ENCODE results near the gene HOXA11. TPM values are rescaled to one million over a fixed set of nuclear protein-coding genes. Genes with fewer than 3 reads are reported as not detected.

HOXA11 gene
- total RNA-seq, 3 donors from 2014 or later (not counting 1 experiment from before 2014, with no cell fraction given) = not detected

DNA sequence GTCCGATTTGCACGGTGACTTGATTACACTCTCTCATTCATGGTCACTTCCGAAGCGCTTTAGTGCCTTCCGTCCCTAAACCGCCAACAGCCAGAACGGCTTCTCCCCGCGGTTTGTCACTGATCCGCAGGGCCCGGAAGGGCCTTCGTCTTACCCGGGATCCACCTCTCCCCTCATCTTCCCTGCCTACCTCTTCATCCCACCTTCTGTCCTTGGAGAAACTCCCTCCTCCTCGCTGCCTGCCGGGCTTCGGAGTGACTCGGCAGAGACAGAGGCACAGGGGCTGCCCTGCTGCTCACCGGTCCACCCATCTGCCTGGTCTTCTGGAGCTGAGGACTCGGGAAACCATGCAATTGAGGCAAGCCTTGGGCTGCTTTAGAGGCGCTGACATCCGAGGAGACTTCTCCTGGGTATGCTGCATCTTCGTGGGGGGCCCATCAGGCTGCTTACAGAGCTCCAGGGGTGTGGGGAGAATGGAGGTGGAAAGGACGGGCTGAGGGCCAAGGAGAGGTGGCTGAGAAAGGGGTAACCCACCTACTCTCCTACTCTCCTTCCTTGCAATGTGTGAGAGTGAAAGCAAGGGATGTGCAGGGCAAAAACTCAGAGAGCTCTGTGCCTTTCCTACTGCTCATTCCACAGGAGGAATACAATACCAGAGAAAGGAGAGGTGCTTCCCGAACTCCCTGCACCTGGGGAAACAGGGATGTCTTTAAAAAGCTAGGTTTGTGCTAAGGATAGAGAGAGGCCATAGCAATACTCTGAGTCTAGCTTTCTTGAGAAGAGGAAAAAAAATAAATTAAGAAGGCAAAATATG lies 1.0 kb upstream of the HOXA11 start:
- DNase-seq = peak; percentile 15 to 25
- WGBS (ENCODE audit: insufficient coverage) = 9% methylated on average over 23 of the region's 24 CpGs
- intact Hi-C loops (cut with micrococcal nuclease) = loop anchor here (2.0 to 5.0 kb wide), 3 partner anchors 13 to 34 kb away; partner anchors contain the start of genes HOXA3 and HOXA9

DNA sequence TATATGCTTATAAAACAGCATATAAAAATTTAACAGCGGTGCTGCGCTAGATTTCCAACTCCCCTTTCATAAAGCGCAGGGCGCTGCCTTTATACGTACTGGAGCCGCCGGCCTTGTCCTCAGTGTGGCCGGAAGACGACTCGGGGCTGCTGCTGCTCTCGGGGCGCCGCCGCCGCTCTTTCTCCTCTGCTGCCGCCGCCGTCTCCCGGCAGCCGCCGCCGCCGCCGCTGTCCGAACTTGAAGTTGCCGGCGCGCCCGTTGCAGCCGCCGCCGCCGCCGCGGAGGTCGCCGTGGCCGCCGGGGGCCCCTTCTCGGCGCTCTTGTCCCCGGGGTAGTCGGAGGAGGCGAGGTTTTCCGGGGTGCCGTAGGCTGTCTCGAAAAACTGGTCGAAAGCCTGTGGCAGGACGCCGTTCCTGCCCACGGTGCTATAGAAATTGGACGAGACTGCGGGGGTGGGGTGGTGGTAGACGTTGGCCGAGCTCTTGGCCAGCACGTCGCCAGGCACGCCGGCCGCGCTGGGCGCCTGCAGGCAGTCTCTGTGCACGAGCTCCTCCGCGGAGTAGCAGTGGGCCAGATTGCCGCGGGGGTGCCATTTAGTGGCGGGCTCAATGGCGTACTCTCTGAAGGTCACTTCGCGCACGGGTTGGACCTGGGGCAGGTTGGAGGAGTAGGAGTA lies 557 bp downstream of the HOXA11 start:
- peaks cover 89% of the 10 kb centered on the region for H3K27me3 ChIP-seq (ENCODE audit: control insufficient read depth, insufficient read depth, low read length)
- peaks cover 61% of the 10 kb centered on the region for H3K4me1 ChIP-seq (ENCODE audit: control insufficient read depth, insufficient read depth, low read length)
- peak; percentile 46 to 57 (median 46) for ATAC-seq
- peak; percentile 29 to 55 for DNase-seq
- Mint-ChIP-seq H3K27me3 (ENCODE audit: low read depth in 2 of 2) (peaks cover 73 to 80% of the 10 kb centered on the region in 2 donors), H3K9me3 (no peaks in the 10 kb centered on the region), H3K4me3 (peak overlapping the region; percentile 81), H3K27ac (peak overlapping the region; percentile 31 to 58), H3K4me1 (peaks cover 44 to 55% of the 10 kb centered on the region in 2 donors), H3K36me3 (peaks cover 6% of the 10 kb centered on the region)
- no peaks in the 10 kb centered on the region for H3K9me3 ChIP-seq (ENCODE audit: control insufficient read depth, insufficient read depth, low read length)
- 2% methylated on average over 72 of the region's 72 CpGs for WGBS (ENCODE audit: insufficient coverage)
- H3K27ac ChIP-seq (ENCODE audit: low read length) = no peak overlapping the region
- intact Hi-C loops (cut with micrococcal nuclease) = loop anchor here (2.0 to 5.0 kb wide), 2 partner anchors 20 to 32 kb away; partner anchors contain the start of genes HOXA3 and HOXA9
- TF ChIP-seq, protein P1, sequence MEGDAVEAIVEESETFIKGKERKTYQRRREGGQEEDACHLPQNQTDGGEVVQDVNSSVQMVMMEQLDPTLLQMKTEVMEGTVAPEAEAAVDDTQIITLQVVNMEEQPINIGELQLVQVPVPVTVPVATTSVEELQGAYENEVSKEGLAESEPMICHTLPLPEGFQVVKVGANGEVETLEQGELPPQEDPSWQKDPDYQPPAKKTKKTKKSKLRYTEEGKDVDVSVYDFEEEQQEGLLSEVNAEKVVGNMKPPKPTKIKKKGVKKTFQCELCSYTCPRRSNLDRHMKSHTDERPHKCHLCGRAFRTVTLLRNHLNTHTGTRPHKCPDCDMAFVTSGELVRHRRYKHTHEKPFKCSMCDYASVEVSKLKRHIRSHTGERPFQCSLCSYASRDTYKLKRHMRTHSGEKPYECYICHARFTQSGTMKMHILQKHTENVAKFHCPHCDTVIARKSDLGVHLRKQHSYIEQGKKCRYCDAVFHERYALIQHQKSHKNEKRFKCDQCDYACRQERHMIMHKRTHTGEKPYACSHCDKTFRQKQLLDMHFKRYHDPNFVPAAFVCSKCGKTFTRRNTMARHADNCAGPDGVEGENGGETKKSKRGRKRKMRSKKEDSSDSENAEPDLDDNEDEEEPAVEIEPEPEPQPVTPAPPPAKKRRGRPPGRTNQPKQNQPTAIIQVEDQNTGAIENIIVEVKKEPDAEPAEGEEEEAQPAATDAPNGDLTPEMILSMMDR (IDR thresholded peaks at IDR 0.05) = no peak
- H3K4me3 ChIP-seq (ENCODE audit: low read length) = peak overlapping the region; percentile 30
- H3K36me3 ChIP-seq (ENCODE audit: control insufficient read depth, insufficient read depth, low read length) = no peaks in the 10 kb centered on the region

More for the DNA sequence above, 1.0 kb upstream of the HOXA11 start:
- ATAC-seq = no peak
- Mint-ChIP-seq H3K4me3 (peak overlapping the region; percentile 81), H3K36me3 (no peaks in the 10 kb centered on the region), H3K9me3 (no peaks in the 10 kb centered on the region), H3K4me1 (peaks cover 44 to 58% of the 10 kb centered on the region in 2 donors), H3K27me3 (ENCODE audit: low read depth in 2 of 2) (peaks cover 80 to 85% of the 10 kb centered on the region in 2 donors), H3K27ac (peak overlapping the region; percentile 8 to 29)
- no peak overlapping the region for H3K4me3 ChIP-seq (ENCODE audit: low read length)
- H3K4me1 ChIP-seq (ENCODE audit: control insufficient read depth, insufficient read depth, low read length) = peaks cover 56% of the 10 kb centered on the region
- TF ChIP-seq, protein P1 (IDR thresholded peaks at IDR 0.05) = no peak
- H3K9me3 ChIP-seq (ENCODE audit: control insufficient read depth, insufficient read depth, low read length) = no peaks in the 10 kb centered on the region
- no peaks in the 10 kb centered on the region for H3K36me3 ChIP-seq (ENCODE audit: control insufficient read depth, insufficient read depth, low read length)
- no peak overlapping the region for H3K27ac ChIP-seq (ENCODE audit: low read length)
- peaks cover 90% of the 10 kb centered on the region for H3K27me3 ChIP-seq (ENCODE audit: control insufficient read depth, insufficient read depth, low read length)

GRCh38 chr7:27183682-27184336 lies 1.2 kb downstream of the HOXA11 start:
- Mint-ChIP-seq H3K4me3 (peak overlapping the region; percentile 81), H3K27ac (no peak overlapping the region), H3K27me3 (ENCODE audit: low read depth in 2 of 2) (peaks cover 68 to 80% of the 10 kb centered on the region in 2 donors), H3K9me3 (no peaks in the 10 kb centered on the region), H3K4me1 (peaks cover 39 to 51% of the 10 kb centered on the region in 2 donors), H3K36me3 (peaks cover 7% of the 10 kb centered on the region)
- Histone ChIP-seq H3K4me3 (ENCODE audit: low read length) (peak overlapping the region; percentile 30), H3K27me3 (ENCODE audit: control insufficient read depth, insufficient read depth, low read length) (peaks cover 88% of the 10 kb centered on the region), H3K27ac (ENCODE audit: low read length) (no peak overlapping the region), H3K4me1 (ENCODE audit: control insufficient read depth, insufficient read depth, low read length) (peaks cover 57% of the 10 kb centered on the region), H3K9me3 (ENCODE audit: control insufficient read depth, insufficient read depth, low read length) (no peaks in the 10 kb centered on the region), H3K36me3 (ENCODE audit: control insufficient read depth, insufficient read depth, low read length) (no peaks in the 10 kb centered on the region)
- ATAC-seq (no peak), DNase-seq (peak; percentile 14 to 33)
- intact Hi-C loops (cut with micrococcal nuclease) = loop anchor here (2.0 kb wide), 1 partner anchor 19 kb away; the partner anchor contains the start of gene HOXA9
- TF ChIP-seq, protein P1 (IDR thresholded peaks at IDR 0.05) = no peak
- 3% methylated on average over 28 of the region's 30 CpGs for WGBS (ENCODE audit: insufficient coverage)

All from natural killer cell (primary cell).